A549 (cell line): ENCODE measurements around the gene ST8SIA1. TPM values are rescaled to one million over a fixed set of nuclear protein-coding genes. Genes with fewer than 3 reads are reported as not detected.

ENCODE experiments used
- ATAC-seq, 2 experiments: fragments of 200-7000 bp in 1 of 2; fragments of >200 bp in 1 of 2; cut with Nextera tagmentation in 1 of 2; cut with Tn5 transposase in 1 of 2; 3 replicates each; pipeline versions ENCODE4 v1.8.0 to v1.9.1; 2018 to 2020; ENCODE audit warnings: mild to moderate bottlenecking in 1 of 2, moderate library complexity in 1 of 2
- CTCF ChIA-PET: fragments of 300-600 bp; sonication (Branson Sonifier 250); formaldehyde crosslinking; extraction: SDS; loops from one replicate; lab custom pipeline; 2021; ENCODE audit warnings: antibody characterized with exemption, inconsistent platforms; lab: Yijun Ruan, JAX
- POLR2A ChIA-PET: fragments of 350-600 bp; formaldehyde crosslinking; extraction: SDS; loops from one replicate; lab custom pipeline; 2021; ENCODE audit warnings: antibody characterized with exemption, inconsistent platforms; lab: Yijun Ruan, JAX
- DNase-seq, 2 experiments: peaks; one replicate each; pipeline versions ENCODE4 v3.0.0 to v3.0.0-alpha.2; 2011 to 2016; ENCODE audit warnings: low read depth in 1 of 2, low spot score in 1 of 2
- FAIRE-seq: peaks from 2 replicates; lab custom pipeline; 2011; peaks lifted over from hg19 to GRCh38; lab: Jason Lieb, UNC
- H3K27ac ChIP-seq, 2 experiments: fragments of >200 bp; sonication (Bioruptor Twin); formaldehyde crosslinking; 3 replicates each; pipeline ENCODE4 v1.5.1; 2016 to 2017
- H3K4me1 ChIP-seq: fragments of >200 bp; sonication (Bioruptor Twin); formaldehyde crosslinking; 3 replicates; pipeline ENCODE4 v1.6.1; 2016
- H3K4me2 ChIP-seq: fragments of >200 bp; sonication (Bioruptor Twin); formaldehyde crosslinking; 3 replicates; pipeline ENCODE4 v1.6.1; 2016
- H3K4me3 ChIP-seq: fragments of >200 bp; sonication (Bioruptor Twin); formaldehyde crosslinking; 3 replicates; pipeline ENCODE4 v1.5.1; 2016
- H3K9me3 ChIP-seq: fragments of >200 bp; sonication (Bioruptor Twin); formaldehyde crosslinking; 3 replicates; pipeline ENCODE4 v1.6.1; 2016
- ATOH8 ChIP-seq: fragments of 250-450 bp; sonication (Bioruptor Pico); IDR thresholded peaks from 2 replicates; pipeline ENCODE4 v1.5.0; 2020; ENCODE audit warnings: low read depth, mild to moderate bottlenecking, moderate library complexity
- BCL3 ChIP-seq: fragments of >200 bp; sonication (Bioruptor Twin); formaldehyde crosslinking; IDR thresholded peaks from 3 replicates; pipeline ENCODE4 v1.6.1; 2016
- BHLHE40 ChIP-seq: IDR thresholded peaks from 2 replicates; pipeline ENCODE4 v1.6.1; 2012; ENCODE audit warnings: low read depth, low read length, inconsistent platforms
- CHD2 ChIP-seq: fragments of 150-350 bp; IDR thresholded peaks from 2 replicates; pipeline ENCODE4 v1.6.1; 2014; ENCODE audit warnings: low read length; ENCODE audit not compliant: partially characterized antibody
- CTCF ChIP-seq: fragments of >200 bp; sonication (Bioruptor Twin); formaldehyde crosslinking; IDR thresholded peaks from 3 replicates; pipeline ENCODE4 v1.5.1; 2016
- EP300 ChIP-seq, 2 experiments: fragments of >200 bp; sonication (Bioruptor Twin); formaldehyde crosslinking; IDR thresholded peaks; 2 replicates in 1 of 2; 3 replicates in 1 of 2; pipeline ENCODE4 v1.6.1; 2016 to 2017
- FOSL2 ChIP-seq, 2 experiments: fragments of 450-650 bp in 1 of 2; fragments of >200 bp in 1 of 2; sonication (Bioruptor Twin) in 1 of 2; formaldehyde crosslinking; IDR thresholded peaks; 2 replicates each; pipeline versions ENCODE4 v1.5.0 to v1.6.1; 2016 to 2020; ENCODE audit warnings: mild to moderate bottlenecking in 1 of 2, moderate library complexity in 1 of 2
- GATA3 ChIP-seq: IDR thresholded peaks from 2 replicates; pipeline ENCODE4 v1.6.1; 2012; ENCODE audit warnings: borderline replicate concordance
- HOXA7 ChIP-seq: fragments of 250-450 bp; sonication (Bioruptor Pico); IDR thresholded peaks from 2 replicates; pipeline ENCODE4 v1.5.0; 2020; ENCODE audit warnings: mild to moderate bottlenecking, moderate library complexity
- HOXB5 ChIP-seq: fragments of 250-450 bp; sonication (Bioruptor Pico); IDR thresholded peaks from 2 replicates; pipeline ENCODE4 v1.5.0; 2020; ENCODE audit warnings: mild to moderate bottlenecking, moderate library complexity
- KDM5A ChIP-seq: fragments of 200-600 bp; sonication (generic); IDR thresholded peaks from 2 replicates; pipeline ENCODE4 v1.6.1; 2016; ENCODE audit warnings: antibody characterized with exemption, mild to moderate bottlenecking
- MYC ChIP-seq: IDR thresholded peaks from 2 replicates; pipeline ENCODE4 v1.6.1; 2012; ENCODE audit warnings: mild to moderate bottlenecking, inconsistent platforms, low read length, improper control_type of control experiment, borderline replicate concordance
- NR3C1 ChIP-seq: fragments of >200 bp; sonication (Bioruptor Twin); formaldehyde crosslinking; IDR thresholded peaks from 3 replicates; pipeline ENCODE4 v1.6.1; 2017
- PHF8 ChIP-seq: fragments of 200-600 bp; sonication (generic); IDR thresholded peaks from 2 replicates; pipeline ENCODE4 v1.6.1; 2016; ENCODE audit warnings: low read depth, mild to moderate bottlenecking, antibody characterized with exemption, moderate library complexity, borderline replicate concordance
- RAD21 ChIP-seq, 2 experiments: fragments of >200 bp in 1 of 2; sonication (Bioruptor Twin) in 1 of 2; formaldehyde crosslinking in 1 of 2; IDR thresholded peaks in 1 of 2; conservative IDR thresholded peaks in 1 of 2; 2 replicates in 1 of 2; 3 replicates in 1 of 2; pipeline ENCODE4 v1.6.1; 2012 to 2018; ENCODE audit warnings: inconsistent platforms in 1 of 2
- RARB ChIP-seq: fragments of 250-450 bp; sonication (Bioruptor Pico); IDR thresholded peaks from 2 replicates; pipeline ENCODE4 v1.8.0; 2021; ENCODE audit warnings: mild to moderate bottlenecking, moderate library complexity
- RNF2 ChIP-seq: fragments of 200-600 bp; sonication (generic); IDR thresholded peaks from 2 replicates; pipeline ENCODE4 v1.6.1; 2016; ENCODE audit warnings: low read depth, mild to moderate bottlenecking, antibody characterized with exemption, moderate library complexity, borderline replicate concordance
- SREBF2 ChIP-seq: fragments of 450-650 bp; IDR thresholded peaks from 2 replicates; pipeline ENCODE4 v1.6.1; 2014; ENCODE audit warnings: mild to moderate bottlenecking, moderate library complexity
- WGBS: methylation state at CpG from one replicate; pipeline ENCODE4 v1.1.6; 2017; ENCODE audit errors: missing lambda C conversion rate; 5-methylcytosine and 5-hydroxymethylcytosine counted together
- polyA plus RNA-seq, 4 experiments: library from polyadenylated mRNA; depleted of rRNA in 3 of 4; stranded (reverse); fragments of >200 nt; fragmentation: RNase III in 1 of 4; extraction: RNeasy Plus Mini Kit Qiagen cat#74134 plus additional on column Dnase treatment in 1 of 4; gene quantifications; 2 replicates in 3 of 4; 3 replicates in 1 of 4; pipeline ENCODE4 v1.2.3, GENCODE V29; 2011 to 2017
- TF ChIP-seq, protein P1 (sequence below): fragments of >200 bp; sonication (Bioruptor Twin); formaldehyde crosslinking; IDR thresholded peaks from 2 replicates; pipeline ENCODE4 v1.6.1; 2016
- TF ChIP-seq, protein P2 (sequence below): fragments of 250-450 bp; sonication (Bioruptor Pico); IDR thresholded peaks from 2 replicates; pipeline ENCODE4 v1.5.0; 2021; ENCODE audit warnings: mild to moderate bottlenecking, moderate library complexity, borderline replicate concordance

ST8SIA1 gene
- polyA plus RNA-seq, 2 of the 4 experiments (the other 2 are of a cell fraction) = 0.41 to 1.1 TPM

- CTCF ChIA-PET = no interaction called here
- no peaks in the 10 kb centered on the region for H3K4me1 ChIP-seq
- TF ChIP-seq, protein P1, sequence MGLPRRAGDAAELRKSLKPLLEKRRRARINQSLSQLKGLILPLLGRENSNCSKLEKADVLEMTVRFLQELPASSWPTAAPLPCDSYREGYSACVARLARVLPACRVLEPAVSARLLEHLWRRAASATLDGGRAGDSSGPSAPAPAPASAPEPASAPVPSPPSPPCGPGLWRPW = no peak
- TF ChIP-seq SREBF2 (no peak), NR3C1 (no peak), GATA3 (no peak), HOXA7 (CRISPR knock-in tag) (no peak), KDM5A (no peak), CTCF (no peak), BCL3 (no peak), RARB (CRISPR knock-in tag) (no peak), CHD2 (no peak), MYC (no peak), BHLHE40 (no peak), RAD21 (conservative IDR thresholded peaks at IDR 0.05 in 1 of 2, IDR thresholded peaks at IDR 0.05 in 1 of 2) (no peak), RNF2 (no peak), FOSL2 (IDR thresholded peaks at IDR 0.05) (no peak), FOSL2 (CRISPR knock-in tag; IDR thresholded peaks at IDR 0.05) (no peak)
- TF ChIP-seq, protein P2, sequence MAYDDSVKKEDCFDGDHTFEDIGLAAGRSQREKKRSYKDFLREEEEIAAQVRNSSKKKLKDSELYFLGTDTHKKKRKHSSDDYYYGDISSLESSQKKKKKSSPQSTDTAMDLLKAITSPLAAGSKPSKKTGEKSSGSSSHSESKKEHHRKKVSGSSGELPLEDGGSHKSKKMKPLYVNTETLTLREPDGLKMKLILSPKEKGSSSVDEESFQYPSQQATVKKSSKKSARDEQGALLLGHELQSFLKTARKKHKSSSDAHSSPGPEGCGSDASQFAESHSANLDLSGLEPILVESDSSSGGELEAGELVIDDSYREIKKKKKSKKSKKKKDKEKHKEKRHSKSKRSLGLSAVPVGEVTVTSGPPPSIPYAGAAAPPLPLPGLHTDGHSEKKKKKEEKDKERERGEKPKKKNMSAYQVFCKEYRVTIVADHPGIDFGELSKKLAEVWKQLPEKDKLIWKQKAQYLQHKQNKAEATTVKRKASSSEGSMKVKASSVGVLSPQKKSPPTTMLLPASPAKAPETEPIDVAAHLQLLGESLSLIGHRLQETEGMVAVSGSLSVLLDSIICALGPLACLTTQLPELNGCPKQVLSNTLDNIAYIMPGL = no peak
- TF ChIP-seq, all 56 proteins: peak for 0
- POLR2A ChIA-PET = no interaction called here
- no peak for ATAC-seq
- no peak for DNase-seq
- no peaks in the 10 kb centered on the region for H3K9me3 ChIP-seq
- H3K4me3 ChIP-seq = no peak overlapping the region
- 80% methylated on average over 1 of the region's 1 CpG for WGBS
- H3K4me2 ChIP-seq = no peak overlapping the region
- FAIRE-seq = no peak
- no peak overlapping the region for H3K27ac ChIP-seq
Observed at GRCh38 chr12:22196236-22196635, 138.3 kb downstream of the ST8SIA1 start.

DNA sequence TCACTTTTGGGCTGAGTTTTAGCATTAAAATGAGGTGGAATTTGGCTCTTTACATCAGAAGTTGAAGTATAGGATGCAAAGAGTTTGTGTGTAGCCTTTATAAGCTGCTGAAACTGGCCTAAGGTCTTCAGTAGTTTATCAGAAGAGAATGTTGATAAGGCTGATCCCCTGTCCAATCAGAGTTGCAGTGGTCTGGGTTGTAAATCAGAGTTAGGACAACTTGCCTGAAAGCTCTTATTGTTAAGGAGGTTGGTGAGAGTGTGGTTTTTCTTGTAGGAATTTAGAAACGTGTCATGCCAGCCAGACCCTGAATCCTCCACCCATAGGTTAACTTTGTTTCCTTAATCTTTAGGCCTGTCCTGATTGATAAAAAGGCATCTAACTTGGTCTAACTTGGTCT is 143.5 kb downstream of the ST8SIA1 start:
- DNase-seq (no peak), FAIRE-seq (no peak), ATAC-seq (no peak)
- no peak overlapping the region for H3K4me2 ChIP-seq
- H3K9me3 ChIP-seq = no peaks in the 10 kb centered on the region
- 3% methylated on average over 1 of the region's 1 CpG for WGBS
- no peak for TF ChIP-seq EP300 (IDR thresholded peaks at IDR 0.05)
- no peak for TF ChIP-seq HOXB5 (CRISPR knock-in tag)
- no peak for TF ChIP-seq BHLHE40
- TF ChIP-seq PHF8 = no peak
- TF ChIP-seq ATOH8 (CRISPR knock-in tag) = no peak
- CTCF ChIA-PET = interaction anchor here (0.6 kb wide), 1 partner anchor 22 kb away, joined by 3 read pairs; no protein-coding TSS in a partner anchor
- POLR2A ChIA-PET = no interaction called here
- no peak overlapping the region for H3K4me3 ChIP-seq
- no peak overlapping the region for H3K27ac ChIP-seq
- H3K4me1 ChIP-seq = no peaks in the 10 kb centered on the region
